Cardiac fibroblast (primary cell): ENCODE data around the gene MMP24.

Source experiments
- DNase-seq, 2 donors: peaks; one replicate each; pipeline versions ENCODE4 v3.0.0 to v3.0.0-alpha.2; 2010; ENCODE audit warnings: low read depth in 2 of 2
- H3K4me3 ChIP-seq, 2 donors: replicated peaks in 1 of 2; 1 replicate in 1 of 2; 2 replicates in 1 of 2; pipeline ENCODE4 v1.5.1; 2011; ENCODE audit warnings: low read depth in 2 of 2, low read length in 2 of 2, mild to moderate bottlenecking in 2 of 2, moderate library complexity in 1 of 2
- CTCF ChIP-seq: IDR thresholded peaks from one replicate; pipeline ENCODE4 v1.5.1; 2011; ENCODE audit warnings: low read depth, mild to moderate bottlenecking, low read length, inconsistent platforms

Gene MMP24

GRCh38 chr20:35238735-35239134 is 12.2 kb downstream of the MMP24 start:
- DNase-seq: no peak
- H3K4me3 ChIP-seq: no peak overlapping the region
- no peak for TF ChIP-seq CTCF

GRCh38 chr20:35240083-35240810 is 13.8 kb downstream of the MMP24 start:
- H3K4me3 ChIP-seq: no peak overlapping the region
- no peak for TF ChIP-seq CTCF
- no peak for DNase-seq

GRCh38 chr20:35240811-35241293 is 14.4 kb downstream of the MMP24 start:
- no peak overlapping the region for H3K4me3 ChIP-seq
- no peak for TF ChIP-seq CTCF
- DNase-seq: no peak

GRCh38 chr20:35243317-35243716 is 16.8 kb downstream of the MMP24 start:
- H3K4me3 ChIP-seq: no peak overlapping the region
- TF ChIP-seq CTCF: no peak
- no peak for DNase-seq

GRCh38 chr20:35243986-35244385 is 17.5 kb downstream of the MMP24 start:
- H3K4me3 ChIP-seq: no peak overlapping the region
- no peak for TF ChIP-seq CTCF
- no peak for DNase-seq

- H3K4me3 ChIP-seq: no peak overlapping the region
- TF ChIP-seq CTCF: no peak
- DNase-seq: no peak
Measured at GRCh38 chr20:35246723-35247122, 20.2 kb downstream of the MMP24 start.
